Measurements from ENCODE around the gene FBXL3. TPM values are rescaled to one million over a fixed set of nuclear protein-coding genes. Genes with fewer than 3 reads are reported as not detected.

The FBXL3 gene
- total and polyA plus RNA-seq, 2 of the 13 experiments (the other 11 are each of a cell fraction or from before 2014, with no cell fraction given) = 11.5 to 18.5 TPM

- no peak; the same call in 1 of the 2 replicates for TF ChIP-seq MTERF4 (CRISPR knock-in tag; IDR thresholded peaks at IDR 0.05)
- peak; percentile 14; the same call in 1 of the 2 replicates for TF ChIP-seq PRMT3 (CRISPR knock-in tag; IDR thresholded peaks at IDR 0.05; ENCODE audit: borderline replicate concordance, low read depth)
- peak; percentile 33; the same call in 1 of the 2 replicates for TF ChIP-seq BCL6 (CRISPR knock-in tag; IDR thresholded peaks at IDR 0.05)
- no peak for TF ChIP-seq MED1 (CRISPR knock-in tag; IDR thresholded peaks at IDR 0.05)
- peak; percentile 45; the same call in 1 of the 2 replicates for TF ChIP-seq MEIS1 (CRISPR knock-in tag; IDR thresholded peaks at IDR 0.05; ENCODE audit: borderline replicate concordance)
- TF ChIP-seq CEBPB (IDR thresholded peaks at IDR 0.05; ENCODE audit: borderline replicate concordance, low read depth, low read length) = peak; percentile 14; the same call in 1 of the 2 replicates
- TF ChIP-seq FOXC1 (CRISPR knock-in tag; IDR thresholded peaks at IDR 0.05; ENCODE audit: borderline replicate concordance) = no peak
- TF ChIP-seq ISX (CRISPR knock-in tag; conservative IDR thresholded peaks at IDR 0.05) = no peak
- no peak for TF ChIP-seq MED8 (CRISPR knock-in tag; IDR thresholded peaks at IDR 0.05; ENCODE audit: insufficient replicate concordance)
- no peak for TF ChIP-seq MTF1 (CRISPR knock-in tag; IDR thresholded peaks at IDR 0.05)
- TF ChIP-seq ELK4 (CRISPR knock-in tag; IDR thresholded peaks at IDR 0.05; ENCODE audit: borderline replicate concordance) = no peak
- no peak for TF ChIP-seq ZNF354B (CRISPR knock-in tag; IDR thresholded peaks at IDR 0.05)
- TF ChIP-seq HIVEP1 (CRISPR knock-in tag; IDR thresholded peaks at IDR 0.05) = 0 out of 2 replicates have a peak, but pooled peaks have one; percentile 14
- TF ChIP-seq IKZF4 (CRISPR knock-in tag; IDR thresholded peaks at IDR 0.05; ENCODE audit: borderline replicate concordance, low read depth, not compliant biosample characterization) = no peak
- no peak for TF ChIP-seq ZNF280D (CRISPR knock-in tag; IDR thresholded peaks at IDR 0.05)
- no peak for TF ChIP-seq ZBTB37 (CRISPR knock-in tag; IDR thresholded peaks at IDR 0.05)
- no peak for TF ChIP-seq LRRFIP1 (CRISPR knock-in tag; conservative IDR thresholded peaks at IDR 0.05)
- no peak for TF ChIP-seq TSC22D2 (CRISPR knock-in tag; IDR thresholded peaks at IDR 0.05; ENCODE audit: borderline replicate concordance)
Observed at GRCh38 chr13:77026255-77026860, 601 bp downstream of the FBXL3 start (continued).

Data from HepG2 (cell line).